Stimulated activated CD8-positive, alpha-beta memory T cell treated with anti-CD3 and anti-CD28 coated beads, Interleukin-7, amount 100 ng/mL, for 48 hours (primary cell): ENCODE data around the gene STEAP4.

ENCODE experiments used
- DNase-seq, 2 donors: peaks; one replicate each; pipeline ENCODE4 v3.0.0-alpha.2; 2020; ENCODE audit warnings: low read depth in 1 of 2; ENCODE audit errors: extremely low read depth in 1 of 2

STEAP4 gene

GRCh38 chr7:88314061-88314491, 7.4 kb upstream of the STEAP4 start:
- DNase-seq = no peak

- DNase-seq = no peak
These were observed 5.5 kb upstream of the STEAP4 start for GRCh38 chr7:88312061-88312663.

GRCh38 chr7:88311675-88312036, 5.0 kb upstream of the STEAP4 start:
- no peak for DNase-seq

GRCh38 chr7:88310956-88311674, 4.4 kb upstream of the STEAP4 start:
- DNase-seq = no peak

GRCh38 chr7:88309819-88310218, 3.1 kb upstream of the STEAP4 start:
- no peak for DNase-seq

GRCh38 chr7:88307823-88308222, 1.1 kb upstream of the STEAP4 start:
- DNase-seq = no peak

GRCh38 chr7:88307412-88307811, 718 bp upstream of the STEAP4 start:
- DNase-seq = no peak

GRCh38 chr7:88305044-88305443, 1.6 kb downstream of the STEAP4 start:
- DNase-seq = no peak

- DNase-seq = no peak
These were observed 4.2 kb downstream of the STEAP4 start for GRCh38 chr7:88302486-88302885.

- no peak for DNase-seq
These were observed 4.8 kb downstream of the STEAP4 start for GRCh38 chr7:88301924-88302323.

GRCh38 chr7:88300401-88300945, 6.2 kb downstream of the STEAP4 start:
- no peak for DNase-seq

GRCh38 chr7:88299126-88299525, 7.6 kb downstream of the STEAP4 start:
- DNase-seq = no peak

- no peak for DNase-seq
These were observed 12.8 kb downstream of the STEAP4 start for GRCh38 chr7:88293866-88294265.

- no peak for DNase-seq
These were observed 15.1 kb downstream of the STEAP4 start for GRCh38 chr7:88291398-88292173.

GRCh38 chr7:88290491-88290890, 16.2 kb downstream of the STEAP4 start:
- no peak for DNase-seq

- no peak for DNase-seq
These were observed 17.1 kb downstream of the STEAP4 start for GRCh38 chr7:88289564-88290025.

- DNase-seq = no peak
These were observed 24.9 kb downstream of the STEAP4 start for GRCh38 chr7:88281749-88282148.

GRCh38 chr7:88280801-88281200, 25.9 kb downstream of the STEAP4 start:
- no peak for DNase-seq

- no peak for DNase-seq
These were observed 27.4 kb downstream of the STEAP4 start for GRCh38 chr7:88279323-88279722.

GRCh38 chr7:88278881-88279280, 27.8 kb downstream of the STEAP4 start:
- no peak for DNase-seq

- DNase-seq = no peak
These were observed 30.0 kb downstream of the STEAP4 start for GRCh38 chr7:88276605-88277153.
